PC-9 (cell line): ENCODE measurements around the gene INS.

Experiments used
- CTCF ChIP-seq: fragments of 200-600 bp; sonication (generic); conservative IDR thresholded peaks from 2 replicates; pipeline ENCODE4 v1.6.1; 2017; ENCODE audit warnings: mixed run types, antibody characterized with exemption, mild to moderate bottlenecking, moderate library complexity
- EZH2 ChIP-seq: fragments of 200-600 bp; sonication (generic); IDR thresholded peaks from 2 replicates; pipeline ENCODE4 v1.8.0; 2017; ENCODE audit warnings: antibody characterized with exemption, low read depth

GRCh38 chr11:2128511-2129307, 32.3 kb downstream of the INS start:
- TF ChIP-seq EZH2 (no peak), CTCF (no peak)
